Activated naive CD4-positive, alpha-beta T cell treated with anti-CD3 and anti-CD28 coated beads for 36 hours (primary cell): ENCODE results near the gene ARHGEF7. TPM values are rescaled to one million over a fixed set of nuclear protein-coding genes. Genes with fewer than 3 reads are reported as not detected.

Experiments used
- CTCF ChIA-PET: fragments of 350-600 bp; sonication (Branson Sonifier 250); formaldehyde crosslinking; loops from one replicate; lab custom pipeline; 2021; ENCODE audit warnings: antibody characterized with exemption; lab: Charles Lee
- DNase-seq: peaks from one replicate; pipeline ENCODE4 v3.0.0-alpha.2; 2020
- H3K27ac Mint-ChIP-seq: one replicate; pipeline ENCODE4 v1.8.0; 2021; ENCODE audit warnings: mild to moderate bottlenecking, mixed read lengths
- H3K27me3 Mint-ChIP-seq: one replicate; pipeline ENCODE4 v1.8.0; 2021; ENCODE audit warnings: low read depth, mixed read lengths
- H3K36me3 Mint-ChIP-seq: one replicate; pipeline ENCODE4 v1.8.0; 2021; ENCODE audit warnings: low read depth, mixed read lengths
- H3K4me1 Mint-ChIP-seq: one replicate; pipeline ENCODE4 v1.8.0; 2021; ENCODE audit warnings: low read depth, mixed read lengths
- H3K4me3 Mint-ChIP-seq: one replicate; pipeline ENCODE4 v1.8.0; 2021; ENCODE audit warnings: mild to moderate bottlenecking, moderate library complexity, mixed read lengths
- H3K9me3 Mint-ChIP-seq: one replicate; pipeline ENCODE4 v1.8.0; 2021; ENCODE audit warnings: mixed read lengths
- intact Hi-C: fragments of 100-400 bp; cut with micrococcal nuclease; formaldehyde crosslinking; loops from one replicate; pipeline ENCODE4 v1.15.1; 2023
- total RNA-seq, 2 experiments: library from RNA; stranded (reverse); gene quantifications; one replicate each; pipeline ENCODE4 v1.2.3, GENCODE V29; 2021

The ARHGEF7 gene
- total RNA-seq, 2 experiments from 2014 or later = 48.4 to 56.6 TPM

- intact Hi-C loops = no loop called here
- H3K36me3 Mint-ChIP-seq = peaks cover 41% of the 10 kb centered on the region
These were observed 183.3 kb downstream of the ARHGEF7 start for GRCh38 chr13:111298214-111298975.

GRCh38 chr13:111302045-111302726 lies 187.1 kb downstream of the ARHGEF7 start:
- intact Hi-C loops = no loop called here
- H3K27me3 Mint-ChIP-seq = no peaks in the 10 kb centered on the region
- no peaks in the 10 kb centered on the region for H3K9me3 Mint-ChIP-seq
- CTCF ChIA-PET = interaction anchor here (0.9 to 1.6 kb wide), 2 partner anchors 77 to 235 kb away, joined by 3 read pairs; no protein-coding TSS in a partner anchor
- no peaks in the 10 kb centered on the region for H3K4me1 Mint-ChIP-seq
- H3K36me3 Mint-ChIP-seq = peaks cover 66% of the 10 kb centered on the region
- no peak overlapping the region for H3K4me3 Mint-ChIP-seq
- no peak overlapping the region for H3K27ac Mint-ChIP-seq
- DNase-seq = no peak

More at GRCh38 chr13:111298214-111298975, 183.3 kb downstream of the ARHGEF7 start:
- DNase-seq = no peak
- Mint-ChIP-seq H3K4me1 (peaks cover 7% of the 10 kb centered on the region), H3K27ac (no peak overlapping the region), H3K4me3 (no peak overlapping the region), H3K27me3 (no peaks in the 10 kb centered on the region), H3K9me3 (no peaks in the 10 kb centered on the region)
- CTCF ChIA-PET = interaction anchor here (1.1 kb wide), 1 partner anchor 231 kb away, joined by 5 read pairs; no protein-coding TSS in a partner anchor

GRCh38 chr13:111303559-111303958 lies 188.4 kb downstream of the ARHGEF7 start:
- no peak overlapping the region for H3K4me3 Mint-ChIP-seq
- no peaks in the 10 kb centered on the region for H3K4me1 Mint-ChIP-seq
- intact Hi-C loops = no loop called here
- DNase-seq = no peak
- CTCF ChIA-PET = interaction anchor here (1.6 kb wide), 1 partner anchor 236 kb away, joined by 3 read pairs; no protein-coding TSS in a partner anchor
- H3K9me3 Mint-ChIP-seq = peaks cover 2% of the 10 kb centered on the region
- no peak overlapping the region for H3K27ac Mint-ChIP-seq
- peaks cover 65% of the 10 kb centered on the region for H3K36me3 Mint-ChIP-seq
- H3K27me3 Mint-ChIP-seq = no peaks in the 10 kb centered on the region

GRCh38 chr13:111304041-111304544 lies 189.0 kb downstream of the ARHGEF7 start:
- H3K4me1 Mint-ChIP-seq = no peaks in the 10 kb centered on the region
- CTCF ChIA-PET = no interaction called here
- no peak for DNase-seq
- H3K36me3 Mint-ChIP-seq = peaks cover 68% of the 10 kb centered on the region
- peaks cover 3% of the 10 kb centered on the region for H3K9me3 Mint-ChIP-seq
- H3K27me3 Mint-ChIP-seq = no peaks in the 10 kb centered on the region
- H3K4me3 Mint-ChIP-seq = no peak overlapping the region
- intact Hi-C loops = no loop called here
- H3K27ac Mint-ChIP-seq = no peak overlapping the region

GRCh38 chr13:111304603-111305289 lies 189.6 kb downstream of the ARHGEF7 start:
- Mint-ChIP-seq H3K27ac (no peak overlapping the region), H3K4me1 (no peaks in the 10 kb centered on the region), H3K4me3 (no peak overlapping the region), H3K27me3 (no peaks in the 10 kb centered on the region), H3K36me3 (peaks cover 70% of the 10 kb centered on the region), H3K9me3 (peaks cover 6% of the 10 kb centered on the region)
- CTCF ChIA-PET = no interaction called here
- intact Hi-C loops = no loop called here
- no peak for DNase-seq

GRCh38 chr13:111312944-111313590 lies 198.0 kb downstream of the ARHGEF7 start:
- Mint-ChIP-seq H3K27me3 (no peaks in the 10 kb centered on the region), H3K9me3 (peaks cover 31% of the 10 kb centered on the region), H3K4me1 (no peaks in the 10 kb centered on the region), H3K36me3 (peaks cover 42% of the 10 kb centered on the region), H3K4me3 (no peak overlapping the region), H3K27ac (no peak overlapping the region)
- intact Hi-C loops = no loop called here
- CTCF ChIA-PET = interaction anchor here (1.3 kb wide), 1 partner anchor 245 kb away, joined by 3 read pairs; no protein-coding TSS in a partner anchor
- no peak for DNase-seq

GRCh38 chr13:111313911-111314425 lies 198.9 kb downstream of the ARHGEF7 start:
- CTCF ChIA-PET = interaction anchor here (1.3 kb wide), 1 partner anchor 246 kb away, joined by 3 read pairs; no protein-coding TSS in a partner anchor
- H3K4me3 Mint-ChIP-seq = no peak overlapping the region
- DNase-seq = no peak
- H3K4me1 Mint-ChIP-seq = no peaks in the 10 kb centered on the region
- no peaks in the 10 kb centered on the region for H3K27me3 Mint-ChIP-seq
- intact Hi-C loops = no loop called here
- no peak overlapping the region for H3K27ac Mint-ChIP-seq
- peaks cover 38% of the 10 kb centered on the region for H3K36me3 Mint-ChIP-seq
- peaks cover 29% of the 10 kb centered on the region for H3K9me3 Mint-ChIP-seq

- Mint-ChIP-seq H3K4me1 (no peaks in the 10 kb centered on the region), H3K4me3 (no peak overlapping the region), H3K36me3 (peaks cover 33% of the 10 kb centered on the region), H3K27ac (no peak overlapping the region), H3K9me3 (peaks cover 24% of the 10 kb centered on the region), H3K27me3 (no peaks in the 10 kb centered on the region)
- CTCF ChIA-PET = no interaction called here
- DNase-seq = no peak
- intact Hi-C loops = no loop called here
These were observed 199.7 kb downstream of the ARHGEF7 start for GRCh38 chr13:111314852-111315251.

GRCh38 chr13:111315347-111315995 lies 200.4 kb downstream of the ARHGEF7 start:
- Mint-ChIP-seq H3K9me3 (peaks cover 18% of the 10 kb centered on the region), H3K27ac (no peak overlapping the region), H3K27me3 (no peaks in the 10 kb centered on the region), H3K4me1 (no peaks in the 10 kb centered on the region), H3K4me3 (no peak overlapping the region), H3K36me3 (peaks cover 27% of the 10 kb centered on the region)
- intact Hi-C loops = no loop called here
- CTCF ChIA-PET = no interaction called here
- DNase-seq = no peak

- no peak for DNase-seq
- H3K27ac Mint-ChIP-seq = no peak overlapping the region
- peaks cover 11% of the 10 kb centered on the region for H3K9me3 Mint-ChIP-seq
- no peaks in the 10 kb centered on the region for H3K27me3 Mint-ChIP-seq
- peaks cover 20% of the 10 kb centered on the region for H3K36me3 Mint-ChIP-seq
- intact Hi-C loops = no loop called here
- CTCF ChIA-PET = no interaction called here
- no peak overlapping the region for H3K4me3 Mint-ChIP-seq
- no peaks in the 10 kb centered on the region for H3K4me1 Mint-ChIP-seq
These were observed 201.1 kb downstream of the ARHGEF7 start for GRCh38 chr13:111316161-111316730.

GRCh38 chr13:111317042-111317550 lies 202.0 kb downstream of the ARHGEF7 start:
- Mint-ChIP-seq H3K4me1 (no peaks in the 10 kb centered on the region), H3K4me3 (no peak overlapping the region), H3K9me3 (peaks cover 5% of the 10 kb centered on the region), H3K27me3 (no peaks in the 10 kb centered on the region), H3K27ac (no peak overlapping the region), H3K36me3 (peaks cover 12% of the 10 kb centered on the region)
- intact Hi-C loops = no loop called here
- DNase-seq = no peak
- CTCF ChIA-PET = no interaction called here
